GM23338 (cell line): ENCODE data around the gene ITCH.

ENCODE experiments used
- EZH2 ChIP-seq: fragments of 200-600 bp; sonication (generic); IDR thresholded peaks from one replicate; pipeline ENCODE4 v1.8.0; 2017; ENCODE audit warnings: antibody characterized with exemption, mild to moderate bottlenecking, low read depth; ENCODE audit not compliant: unreplicated experiment
- TF ChIP-seq, protein P1 (sequence below), 2 experiments: fragments of 200-600 bp in 1 of 2; sonication (generic) in 1 of 2; conservative IDR thresholded peaks; 2 replicates each; pipeline versions ENCODE4 v1.5.1 to v1.6.1; 2016 to 2017; ENCODE audit warnings: antibody characterized with exemption in 2 of 2, low read depth in 2 of 2, mild to moderate bottlenecking in 2 of 2, moderate library complexity in 1 of 2

DNA sequence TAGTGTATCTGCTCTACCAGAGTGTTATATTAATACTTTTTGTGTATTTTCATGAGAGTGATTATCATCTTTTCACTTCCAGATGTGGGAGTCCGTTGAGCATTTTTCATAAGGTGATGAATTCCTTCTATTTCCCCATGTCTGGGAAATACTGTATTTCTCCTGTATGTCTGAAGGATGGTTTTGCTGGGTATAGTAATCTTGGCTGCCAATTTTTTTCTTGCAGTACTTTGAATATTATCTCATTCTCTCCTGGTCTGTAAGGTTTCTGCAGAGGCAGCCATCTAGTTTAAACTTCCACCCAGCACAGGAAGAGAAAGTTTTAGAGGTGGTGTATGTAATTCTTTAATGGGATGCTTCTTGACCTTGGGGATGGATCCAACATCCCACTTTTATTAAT, 137.8 kb downstream of the ITCH start:
- TF ChIP-seq, protein P1, sequence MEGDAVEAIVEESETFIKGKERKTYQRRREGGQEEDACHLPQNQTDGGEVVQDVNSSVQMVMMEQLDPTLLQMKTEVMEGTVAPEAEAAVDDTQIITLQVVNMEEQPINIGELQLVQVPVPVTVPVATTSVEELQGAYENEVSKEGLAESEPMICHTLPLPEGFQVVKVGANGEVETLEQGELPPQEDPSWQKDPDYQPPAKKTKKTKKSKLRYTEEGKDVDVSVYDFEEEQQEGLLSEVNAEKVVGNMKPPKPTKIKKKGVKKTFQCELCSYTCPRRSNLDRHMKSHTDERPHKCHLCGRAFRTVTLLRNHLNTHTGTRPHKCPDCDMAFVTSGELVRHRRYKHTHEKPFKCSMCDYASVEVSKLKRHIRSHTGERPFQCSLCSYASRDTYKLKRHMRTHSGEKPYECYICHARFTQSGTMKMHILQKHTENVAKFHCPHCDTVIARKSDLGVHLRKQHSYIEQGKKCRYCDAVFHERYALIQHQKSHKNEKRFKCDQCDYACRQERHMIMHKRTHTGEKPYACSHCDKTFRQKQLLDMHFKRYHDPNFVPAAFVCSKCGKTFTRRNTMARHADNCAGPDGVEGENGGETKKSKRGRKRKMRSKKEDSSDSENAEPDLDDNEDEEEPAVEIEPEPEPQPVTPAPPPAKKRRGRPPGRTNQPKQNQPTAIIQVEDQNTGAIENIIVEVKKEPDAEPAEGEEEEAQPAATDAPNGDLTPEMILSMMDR (conservative IDR thresholded peaks at IDR 0.05; ENCODE audit: low read depth in 2 of 2), result no peak
- no peak for TF ChIP-seq EZH2
